Muscle layer of colon (tissue), 2 donors: ENCODE measurements around the gene FILIP1.

Experiments used
- H3K27ac ChIP-seq: one replicate; pipeline ENCODE4 v1.7.0; 2013; ENCODE audit warnings: low read depth, mild to moderate bottlenecking, low read length, moderate library complexity
- H3K27me3 ChIP-seq, 2 donors: one replicate each; pipeline ENCODE4 v1.7.0; 2013; ENCODE audit warnings: low read length in 2 of 2, mild to moderate bottlenecking in 2 of 2; ENCODE audit not compliant: insufficient read depth in 2 of 2, control insufficient read depth in 1 of 2
- H3K36me3 ChIP-seq: one replicate; pipeline ENCODE4 v1.7.0; 2013; ENCODE audit warnings: mild to moderate bottlenecking, low read length; ENCODE audit not compliant: insufficient read depth
- H3K4me1 ChIP-seq: one replicate; pipeline ENCODE4 v1.7.0; 2013; ENCODE audit warnings: mild to moderate bottlenecking, low read length; ENCODE audit not compliant: insufficient read depth
- H3K4me3 ChIP-seq, 2 donors: one replicate each; pipeline ENCODE4 v1.7.0; 2013; ENCODE audit warnings: low read length in 2 of 2, low read depth in 1 of 2, mild to moderate bottlenecking in 1 of 2, moderate library complexity in 1 of 2
- H3K9ac ChIP-seq: one replicate; pipeline ENCODE4 v1.7.0; 2013; ENCODE audit warnings: low read length
- H3K9me3 ChIP-seq: one replicate; pipeline ENCODE4 v1.7.0; 2013; ENCODE audit warnings: mild to moderate bottlenecking, low read length
- donor health status: abdominal sarcoma.
- donor health status: Adenocarcinoma of cecum.

FILIP1 gene

GRCh38 chr6:75397171-75397570 lies 96.4 kb downstream of the FILIP1 start:
- Histone ChIP-seq H3K4me3 (no peak overlapping the region), H3K9me3 (no peaks in the 10 kb centered on the region), H3K4me1 (peaks cover 2% of the 10 kb centered on the region), H3K36me3 (no peaks in the 10 kb centered on the region), H3K27me3 (no peaks in the 10 kb centered on the region), H3K9ac (no peak overlapping the region), H3K27ac (no peak overlapping the region)

DNA sequence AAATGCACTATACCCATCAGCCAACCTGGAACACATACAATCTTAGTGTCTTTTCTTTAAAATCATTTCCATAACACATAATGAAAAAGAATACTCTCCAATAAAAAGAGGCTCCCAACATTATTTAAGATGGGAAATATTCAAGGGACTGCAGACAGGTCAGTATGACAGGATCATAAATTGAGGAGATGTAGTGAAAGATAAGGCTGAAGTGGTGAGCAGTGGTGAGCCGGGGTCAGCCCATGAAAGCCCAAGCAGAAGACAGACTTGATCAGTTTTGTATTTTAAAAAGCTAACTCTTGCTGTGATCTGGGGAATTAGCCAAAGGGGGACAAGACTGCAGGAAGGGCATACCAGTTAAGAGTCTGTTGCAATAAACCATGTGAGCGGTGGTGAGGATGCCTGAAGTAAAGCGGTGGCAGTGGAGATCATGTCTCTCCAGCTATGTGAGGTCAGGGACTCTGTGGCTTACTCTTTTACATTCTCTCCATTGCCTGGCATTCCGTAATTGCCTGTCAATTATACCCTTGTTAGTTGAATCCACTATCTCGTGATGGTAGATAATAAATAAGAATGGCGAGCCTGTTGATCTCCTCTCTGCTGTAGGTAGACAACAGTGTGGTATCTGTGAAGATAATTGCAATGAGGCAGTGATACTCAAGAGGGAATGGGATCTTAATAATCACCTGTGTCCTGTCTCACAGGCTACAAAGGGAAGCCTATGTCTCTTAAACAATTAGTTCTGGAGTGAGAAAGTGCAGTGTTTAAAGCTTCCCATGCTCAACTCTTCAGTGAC lies 97.4 kb downstream of the FILIP1 start:
- Histone ChIP-seq H3K9me3 (no peaks in the 10 kb centered on the region), H3K4me3 (no peak overlapping the region), H3K27me3 (no peaks in the 10 kb centered on the region), H3K36me3 (no peaks in the 10 kb centered on the region), H3K4me1 (no peaks in the 10 kb centered on the region), H3K9ac (no peak overlapping the region), H3K27ac (no peak overlapping the region)

GRCh38 chr6:75393806-75394205 lies 99.8 kb downstream of the FILIP1 start:
- Histone ChIP-seq H3K27ac (no peak overlapping the region), H3K36me3 (no peaks in the 10 kb centered on the region), H3K4me1 (no peaks in the 10 kb centered on the region), H3K9me3 (no peaks in the 10 kb centered on the region), H3K9ac (no peak overlapping the region), H3K4me3 (no peak overlapping the region), H3K27me3 (no peaks in the 10 kb centered on the region)

DNA sequence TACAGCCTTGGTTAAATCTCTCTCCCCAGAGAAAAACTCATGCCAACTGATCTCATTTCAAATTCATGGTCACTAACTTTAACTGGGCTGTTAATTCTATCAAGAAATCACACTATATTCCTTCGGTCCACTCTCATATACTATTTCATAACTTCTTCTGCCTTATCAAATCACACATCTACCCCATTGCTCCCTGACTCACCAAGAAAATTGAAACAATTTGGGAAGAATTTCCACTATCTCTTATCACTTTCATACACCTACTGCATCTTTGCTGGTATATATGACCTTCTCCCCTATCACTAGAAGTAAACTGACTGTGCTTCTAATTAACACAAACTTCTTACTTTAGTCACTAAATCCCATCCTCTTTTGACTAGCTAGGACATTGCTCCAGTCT lies 102.3 kb downstream of the FILIP1 start:
- no peaks in the 10 kb centered on the region for H3K36me3 ChIP-seq
- no peak overlapping the region for H3K9ac ChIP-seq
- no peaks in the 10 kb centered on the region for H3K9me3 ChIP-seq
- H3K27ac ChIP-seq, result no peak overlapping the region
- H3K27me3 ChIP-seq, result no peaks in the 10 kb centered on the region
- no peaks in the 10 kb centered on the region for H3K4me1 ChIP-seq
- H3K4me3 ChIP-seq, result no peak overlapping the region

- H3K27ac ChIP-seq, result no peak overlapping the region
- H3K4me1 ChIP-seq, result peaks cover 7% of the 10 kb centered on the region
- H3K27me3 ChIP-seq, result no peaks in the 10 kb centered on the region
- no peak overlapping the region for H3K9ac ChIP-seq
- H3K36me3 ChIP-seq, result no peaks in the 10 kb centered on the region
- no peak overlapping the region for H3K4me3 ChIP-seq
- H3K9me3 ChIP-seq, result no peaks in the 10 kb centered on the region
Observed at GRCh38 chr6:75386050-75386770, 107.4 kb downstream of the FILIP1 start.

DNA sequence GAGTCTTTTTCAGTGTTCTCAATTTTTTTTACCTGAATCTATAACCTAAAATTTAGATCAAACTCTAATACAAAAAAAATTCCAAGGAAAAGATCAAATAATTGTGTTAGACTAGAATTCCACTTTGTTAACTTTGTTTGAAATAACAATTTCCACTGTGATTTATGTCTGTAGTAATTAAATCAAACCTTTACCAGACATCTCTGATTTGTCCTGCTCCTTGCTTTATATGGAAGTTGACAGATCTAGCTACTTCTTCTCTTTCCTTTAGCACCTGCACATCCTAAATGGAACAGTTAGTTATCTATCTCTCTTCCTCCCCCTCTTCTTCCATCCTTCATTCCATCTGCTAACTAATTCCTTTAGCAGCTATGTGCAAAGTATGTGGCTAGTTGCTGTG lies 109.5 kb downstream of the FILIP1 start:
- Histone ChIP-seq H3K27me3 (no peaks in the 10 kb centered on the region), H3K4me3 (no peak overlapping the region), H3K9ac (no peak overlapping the region), H3K27ac (no peak overlapping the region), H3K4me1 (peaks cover 7% of the 10 kb centered on the region), H3K9me3 (no peaks in the 10 kb centered on the region), H3K36me3 (no peaks in the 10 kb centered on the region)

GRCh38 chr6:75382634-75382900 lies 111.0 kb downstream of the FILIP1 start:
- H3K4me3 ChIP-seq, result no peak overlapping the region
- H3K27me3 ChIP-seq, result no peaks in the 10 kb centered on the region
- no peak overlapping the region for H3K27ac ChIP-seq
- H3K36me3 ChIP-seq, result no peaks in the 10 kb centered on the region
- peaks cover 7% of the 10 kb centered on the region for H3K4me1 ChIP-seq
- H3K9me3 ChIP-seq, result no peaks in the 10 kb centered on the region
- no peak overlapping the region for H3K9ac ChIP-seq

DNA sequence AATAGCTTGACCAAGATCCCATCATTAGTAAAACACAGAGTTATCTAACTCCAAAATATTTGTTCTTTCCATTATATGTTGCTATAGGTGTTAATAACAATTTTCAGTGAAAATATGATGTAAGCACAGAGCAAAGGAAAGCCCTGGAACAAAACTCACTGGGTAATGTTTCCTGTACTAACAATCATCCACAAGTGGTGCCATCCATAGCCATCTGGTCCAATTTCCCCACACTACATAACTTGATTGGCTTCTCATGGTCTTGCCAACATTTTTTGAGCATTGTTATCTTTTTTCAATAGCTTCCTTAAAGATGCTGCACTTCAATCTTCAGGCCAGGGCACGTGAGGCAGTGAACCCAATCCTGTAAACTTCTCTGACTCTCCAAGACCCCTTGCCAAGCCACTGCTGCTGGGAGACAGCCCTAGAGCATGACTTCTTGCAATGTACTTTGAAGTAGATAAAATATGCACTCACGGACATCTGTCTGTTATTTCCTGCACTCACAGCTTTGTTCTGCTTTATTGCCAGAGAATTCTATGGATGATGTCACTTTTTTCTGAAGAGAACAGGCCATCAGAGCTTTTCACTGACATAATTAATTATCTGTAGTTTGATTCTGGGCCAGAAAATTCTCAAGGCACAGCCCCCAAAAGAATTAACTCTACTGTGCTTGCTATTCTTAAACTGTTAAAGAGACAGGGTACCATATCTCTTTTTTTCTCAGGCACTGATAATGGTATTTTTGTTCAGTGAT lies 111.5 kb downstream of the FILIP1 start:
- Histone ChIP-seq H3K27me3 (no peaks in the 10 kb centered on the region), H3K4me1 (peaks cover 7% of the 10 kb centered on the region), H3K36me3 (no peaks in the 10 kb centered on the region), H3K27ac (no peak overlapping the region), H3K9me3 (no peaks in the 10 kb centered on the region), H3K9ac (no peak overlapping the region), H3K4me3 (no peak overlapping the region)

DNA sequence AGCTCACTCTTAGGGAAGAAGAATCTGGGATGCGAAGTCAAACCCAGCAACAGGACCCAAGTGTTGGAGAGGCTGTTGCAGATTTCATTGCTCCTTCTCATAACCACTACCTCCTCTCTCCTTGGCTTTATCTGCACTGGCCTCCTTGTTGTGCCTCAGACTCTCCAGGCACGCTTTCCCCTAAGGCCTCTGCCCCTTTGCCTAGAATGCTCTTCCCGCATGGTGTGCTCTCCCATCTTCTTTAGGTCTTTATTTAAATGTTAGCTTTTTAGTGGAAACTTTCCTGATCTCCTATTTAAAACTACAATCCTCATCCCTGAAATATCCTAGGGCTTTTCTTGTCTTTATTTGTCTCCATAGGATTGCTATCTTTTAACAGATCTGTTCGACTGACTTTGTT lies 114.1 kb downstream of the FILIP1 start:
- Histone ChIP-seq H3K9ac (no peak overlapping the region), H3K27ac (no peak overlapping the region), H3K36me3 (no peaks in the 10 kb centered on the region), H3K27me3 (no peaks in the 10 kb centered on the region), H3K4me1 (peaks cover 14% of the 10 kb centered on the region), H3K4me3 (no peak overlapping the region), H3K9me3 (no peaks in the 10 kb centered on the region)

GRCh38 chr6:75378101-75378500 lies 115.5 kb downstream of the FILIP1 start:
- H3K36me3 ChIP-seq, result no peaks in the 10 kb centered on the region
- H3K4me1 ChIP-seq, result peaks cover 14% of the 10 kb centered on the region
- no peak overlapping the region for H3K9ac ChIP-seq
- no peaks in the 10 kb centered on the region for H3K9me3 ChIP-seq
- no peak overlapping the region for H3K27ac ChIP-seq
- no peaks in the 10 kb centered on the region for H3K27me3 ChIP-seq
- H3K4me3 ChIP-seq, result no peak overlapping the region

GRCh38 chr6:75377386-75377785 lies 116.2 kb downstream of the FILIP1 start:
- Histone ChIP-seq H3K36me3 (no peaks in the 10 kb centered on the region), H3K27me3 (no peaks in the 10 kb centered on the region), H3K9me3 (no peaks in the 10 kb centered on the region), H3K4me3 (no peak overlapping the region), H3K4me1 (peaks cover 11% of the 10 kb centered on the region), H3K27ac (no peak overlapping the region), H3K9ac (no peak overlapping the region)
